HG02759 (cell line): ENCODE results near the gene TDRD10.

Source experiments
- ATAC-seq: cut with Tn5 transposase; IDR thresholded peaks from one replicate; pipeline ENCODE4 v1.9.1; 2021; ENCODE audit warnings: mild to moderate bottlenecking, moderate library complexity; ENCODE audit not compliant: unreplicated experiment

TDRD10 gene

GRCh38 chr1:154575951-154576566 is 74.0 kb downstream of the TDRD10 start:
- ATAC-seq = no peak

GRCh38 chr1:154577346-154578057 is 75.5 kb downstream of the TDRD10 start:
- no peak for ATAC-seq

- no peak for ATAC-seq
Measured at GRCh38 chr1:154578058-154578418, 76.0 kb downstream of the TDRD10 start.

- ATAC-seq = no peak
Measured at GRCh38 chr1:154579374-154579773, 77.4 kb downstream of the TDRD10 start.

GRCh38 chr1:154581766-154582165 is 79.7 kb downstream of the TDRD10 start:
- ATAC-seq = no peak

- no peak for ATAC-seq
Measured at GRCh38 chr1:154582885-154583284, 80.9 kb downstream of the TDRD10 start.

GRCh38 chr1:154583773-154584172 is 81.8 kb downstream of the TDRD10 start:
- no peak for ATAC-seq

GRCh38 chr1:154584267-154584994 is 82.4 kb downstream of the TDRD10 start:
- no peak for ATAC-seq

GRCh38 chr1:154586231-154586630 is 84.2 kb downstream of the TDRD10 start:
- no peak for ATAC-seq

- no peak for ATAC-seq
Measured at GRCh38 chr1:154586641-154587040, 84.6 kb downstream of the TDRD10 start.

GRCh38 chr1:154589780-154590179 is 87.8 kb downstream of the TDRD10 start:
- ATAC-seq = no peak

GRCh38 chr1:154590756-154591155 is 88.7 kb downstream of the TDRD10 start:
- no peak for ATAC-seq

GRCh38 chr1:154591206-154591605 is 89.2 kb downstream of the TDRD10 start:
- no peak for ATAC-seq

- ATAC-seq = no peak
Measured at GRCh38 chr1:154593390-154593789, 91.4 kb downstream of the TDRD10 start.

- ATAC-seq = no peak
Measured at GRCh38 chr1:154594811-154595210, 92.8 kb downstream of the TDRD10 start.

- ATAC-seq = no peak
Measured at GRCh38 chr1:154595621-154596020, 93.6 kb downstream of the TDRD10 start.
